ENCODE measurements around the gene CENPT.

CENPT gene

GRCh38 chr16:67844497-67844896 lies 3.0 kb downstream of the CENPT start:
- no peak overlapping the region for H3K14ac ChIP-seq (ENCODE audit: low read length)
- H2AK5ac ChIP-seq (ENCODE audit: low read depth, low read length): no peak overlapping the region
- no peak overlapping the region for H4K91ac ChIP-seq (ENCODE audit: low read depth, low read length, poor library complexity)
- H3K9me3 ChIP-seq (replicated peaks in 1 of 2; ENCODE audit: control insufficient read depth in 2 of 2, insufficient read depth in 1 of 2, low read depth in 1 of 2, low read length in 2 of 2): no peaks in the 10 kb centered on the region
- H3K79me1 ChIP-seq (ENCODE audit: low read depth, low read length): peaks cover 14% of the 10 kb centered on the region
- no peak overlapping the region for H2BK120ac ChIP-seq (ENCODE audit: low read depth, low read length)
- H3K4me3 ChIP-seq (ENCODE audit: low read length in 2 of 2): no peak overlapping the region
- DNase-seq (ENCODE audit: low spot score): no peak
- H3K27ac ChIP-seq (replicated peaks; ENCODE audit: low read length): no peak overlapping the region
- H3K23ac ChIP-seq (ENCODE audit: low read depth, low read length, poor library complexity): no peak overlapping the region
- H3K4me2 ChIP-seq (ENCODE audit: insufficient read depth, low read length, poor library complexity, severe bottlenecking): no peak overlapping the region
- H2AFZ ChIP-seq (ENCODE audit: low read length): no peak overlapping the region
- H4K8ac ChIP-seq (ENCODE audit: low read depth, low read length): no peak overlapping the region
- no CpG with 5 or more reads among the region's 4 CpGs for WGBS, 2 donors (ENCODE audit: extremely low coverage in 2 of 2, insufficient read length in 2 of 2, insufficient replicate concordance in 1 of 2)
- no peak overlapping the region for H3K4ac ChIP-seq (ENCODE audit: low read length)
- peaks cover 4 to 23% of the 10 kb centered on the region in 2 donors for H3K36me3 ChIP-seq (replicated peaks in 1 of 2; ENCODE audit: control insufficient read depth in 2 of 2, insufficient read depth in 2 of 2, low read length in 2 of 2)
- no peak overlapping the region for H3K18ac ChIP-seq (ENCODE audit: low read length)
- no peak overlapping the region for H2BK15ac ChIP-seq (ENCODE audit: low read length)
- peaks cover 22 to 23% of the 10 kb centered on the region in 2 donors for H3K4me1 ChIP-seq (ENCODE audit: control insufficient read depth in 2 of 2, insufficient read depth in 1 of 2, low read depth in 1 of 2, low read length in 2 of 2)
- no peaks in the 10 kb centered on the region for H3K27me3 ChIP-seq (ENCODE audit: control insufficient read depth in 3 of 3, insufficient read depth in 3 of 3, low read depth in 1 of 3, low read length in 3 of 3)
- no peak overlapping the region for H3K9ac ChIP-seq (ENCODE audit: low read depth, low read length, poor library complexity)
- no peak overlapping the region for H2BK5ac ChIP-seq (ENCODE audit: low read length)
- H2BK12ac ChIP-seq (ENCODE audit: low read length): no peak overlapping the region

- H4K91ac ChIP-seq (ENCODE audit: low read depth, low read length, poor library complexity): no peak overlapping the region
- peak overlapping the region; percentile 36 for H2BK12ac ChIP-seq (ENCODE audit: low read length)
- H3K4ac ChIP-seq (ENCODE audit: low read length): no peak overlapping the region
- peak overlapping the region; percentile 79 for H3K18ac ChIP-seq (ENCODE audit: low read length)
- H2AK5ac ChIP-seq (ENCODE audit: low read depth, low read length): no peak overlapping the region
- no peaks in the 10 kb centered on the region for H3K9me3 ChIP-seq (replicated peaks in 1 of 2; ENCODE audit: control insufficient read depth in 2 of 2, insufficient read depth in 1 of 2, low read depth in 1 of 2, low read length in 2 of 2)
- H3K23ac ChIP-seq (ENCODE audit: low read depth, low read length, poor library complexity): peak overlapping the region; percentile 99
- H3K4me3 ChIP-seq (ENCODE audit: low read length in 2 of 2): peak overlapping the region; percentile 88 to 91
- peaks cover 3 to 16% of the 10 kb centered on the region in 2 donors for H3K36me3 ChIP-seq (replicated peaks in 1 of 2; ENCODE audit: control insufficient read depth in 2 of 2, insufficient read depth in 2 of 2, low read length in 2 of 2)
- H3K27ac ChIP-seq (replicated peaks; ENCODE audit: low read length): no peak overlapping the region
- peak overlapping the region; percentile 89 for H3K4me2 ChIP-seq (ENCODE audit: insufficient read depth, low read length, poor library complexity, severe bottlenecking)
- WGBS, 2 donors (ENCODE audit: extremely low coverage in 2 of 2, insufficient read length in 2 of 2, insufficient replicate concordance in 1 of 2): no CpG with 5 or more reads among the region's 11 CpGs
- peaks cover 14% of the 10 kb centered on the region for H3K79me1 ChIP-seq (ENCODE audit: low read depth, low read length)
- H2BK120ac ChIP-seq (ENCODE audit: low read depth, low read length): no peak overlapping the region
- H3K4me1 ChIP-seq (ENCODE audit: control insufficient read depth in 2 of 2, insufficient read depth in 1 of 2, low read depth in 1 of 2, low read length in 2 of 2): peaks cover 22 to 23% of the 10 kb centered on the region in 2 donors
- no peak overlapping the region for H2BK15ac ChIP-seq (ENCODE audit: low read length)
- DNase-seq (ENCODE audit: low spot score): no peak
- peak overlapping the region; percentile 98 for H3K9ac ChIP-seq (ENCODE audit: low read depth, low read length, poor library complexity)
- H3K27me3 ChIP-seq (ENCODE audit: control insufficient read depth in 3 of 3, insufficient read depth in 3 of 3, low read depth in 1 of 3, low read length in 3 of 3): no peaks in the 10 kb centered on the region
- no peak overlapping the region for H2BK5ac ChIP-seq (ENCODE audit: low read length)
- H3K14ac ChIP-seq (ENCODE audit: low read length): no peak overlapping the region
- no peak overlapping the region for H4K8ac ChIP-seq (ENCODE audit: low read depth, low read length)
- peak overlapping the region; percentile 100 for H2AFZ ChIP-seq (ENCODE audit: low read length)
Observed at GRCh38 chr16:67843343-67843765, 4.1 kb downstream of the CENPT start.

- Histone ChIP-seq H3K79me1 (ENCODE audit: low read depth, low read length) (peaks cover 14% of the 10 kb centered on the region), H3K4ac (ENCODE audit: low read length) (no peak overlapping the region), H3K23ac (ENCODE audit: low read depth, low read length, poor library complexity) (peak overlapping the region; percentile 99), H3K4me1 (ENCODE audit: control insufficient read depth in 2 of 2, insufficient read depth in 1 of 2, low read depth in 1 of 2, low read length in 2 of 2) (peaks cover 20 to 23% of the 10 kb centered on the region in 2 donors), H2BK12ac (ENCODE audit: low read length) (peak overlapping the region; percentile 36), H2BK5ac (ENCODE audit: low read length) (peak overlapping the region; percentile 97), H2BK120ac (ENCODE audit: low read depth, low read length) (no peak overlapping the region), H2AFZ (ENCODE audit: low read length) (peak overlapping the region; percentile 100), H3K9ac (ENCODE audit: low read depth, low read length, poor library complexity) (peak overlapping the region; percentile 98), H3K36me3 (replicated peaks in 1 of 2; ENCODE audit: control insufficient read depth in 2 of 2, insufficient read depth in 2 of 2, low read length in 2 of 2) (peaks cover 3 to 16% of the 10 kb centered on the region in 2 donors), H3K27ac (replicated peaks; ENCODE audit: low read length) (peak overlapping the region; percentile 51), H3K14ac (ENCODE audit: low read length) (peak overlapping the region; percentile 91), H4K8ac (ENCODE audit: low read depth, low read length) (no peak overlapping the region), H3K27me3 (ENCODE audit: control insufficient read depth in 3 of 3, insufficient read depth in 3 of 3, low read depth in 1 of 3, low read length in 3 of 3) (no peaks in the 10 kb centered on the region), H4K91ac (ENCODE audit: low read depth, low read length, poor library complexity) (peak overlapping the region; percentile 22), H3K4me3 (ENCODE audit: low read length in 2 of 2) (peak overlapping the region; percentile 88 to 91), H3K18ac (ENCODE audit: low read length) (peak overlapping the region; percentile 100), H2AK5ac (ENCODE audit: low read depth, low read length) (peak overlapping the region; percentile 35), H3K4me2 (ENCODE audit: insufficient read depth, low read length, poor library complexity, severe bottlenecking) (peak overlapping the region; percentile 89), H2BK15ac (ENCODE audit: low read length) (peak overlapping the region; percentile 95), H3K9me3 (replicated peaks in 1 of 2; ENCODE audit: control insufficient read depth in 2 of 2, insufficient read depth in 1 of 2, low read depth in 1 of 2, low read length in 2 of 2) (no peaks in the 10 kb centered on the region)
- peak; percentile 50 for DNase-seq (ENCODE audit: low spot score)
- no CpG with 5 or more reads among the region's 67 CpGs for WGBS, 2 donors (ENCODE audit: extremely low coverage in 2 of 2, insufficient read length in 2 of 2, insufficient replicate concordance in 1 of 2)
Observed at GRCh38 chr16:67842509-67843342, 4.8 kb downstream of the CENPT start.

DNA sequence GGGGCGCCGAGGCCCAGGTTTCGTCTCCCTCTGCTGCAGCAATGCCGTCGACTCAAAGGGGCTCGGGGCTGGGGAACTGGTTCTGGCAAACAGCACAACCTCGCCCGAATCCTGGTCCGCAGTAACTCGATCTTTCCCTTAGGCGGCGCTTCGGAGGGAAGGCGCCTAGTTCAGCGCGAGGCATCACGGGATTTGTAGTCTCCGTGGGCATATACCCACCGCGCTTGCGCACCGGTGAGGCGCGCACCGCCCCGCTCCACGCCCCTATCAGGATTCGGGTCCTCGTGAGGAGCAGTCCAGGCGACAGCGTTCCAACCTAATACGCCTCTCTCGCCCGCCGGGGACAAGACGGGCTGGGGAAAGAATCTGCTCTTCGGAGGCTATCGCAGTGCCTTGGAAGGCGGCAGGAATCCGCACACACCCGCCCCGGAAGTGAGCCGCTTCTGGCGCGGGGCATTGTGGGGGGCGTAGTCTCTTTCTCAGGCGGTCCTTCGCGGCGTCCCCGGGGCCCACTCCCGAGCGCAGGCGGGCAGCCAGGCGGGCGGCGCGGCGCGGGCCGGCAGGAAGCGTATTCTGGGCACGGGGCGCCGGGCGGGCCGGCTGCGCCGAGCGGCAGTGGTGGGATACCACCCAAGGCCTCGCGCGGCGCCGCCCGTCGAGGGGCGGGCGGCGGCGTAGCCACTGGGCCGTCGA lies 5.5 kb downstream of the CENPT start, which contains the start of gene THAP11:
Gene THAP11, plus strand, starts transcription at position 505 of the 693 bp plus-strand sequence. CDS start 235 bp downstream, outside the sequence.
- WGBS, 2 donors (ENCODE audit: extremely low coverage in 2 of 2, insufficient read length in 2 of 2, insufficient replicate concordance in 1 of 2): no CpG with 5 or more reads among the region's 83 CpGs

More for the DNA sequence above, 5.5 kb downstream of the CENPT start, which contains the start of gene THAP11:
- no peaks in the 10 kb centered on the region for H3K9me3 ChIP-seq (replicated peaks in 1 of 2; ENCODE audit: control insufficient read depth in 2 of 2, insufficient read depth in 1 of 2, low read depth in 1 of 2, low read length in 2 of 2)
- H3K27me3 ChIP-seq (ENCODE audit: control insufficient read depth in 3 of 3, insufficient read depth in 3 of 3, low read depth in 1 of 3, low read length in 3 of 3): no peaks in the 10 kb centered on the region
- H2AFZ ChIP-seq (ENCODE audit: low read length): peak within 1 kb of the TSS; percentile 100
- no peak within 1 kb of the TSS for H3K4ac ChIP-seq (ENCODE audit: low read length)
- no peak within 1 kb of the TSS for H2BK120ac ChIP-seq (ENCODE audit: low read depth, low read length)
- peak within 1 kb of the TSS; percentile 51 for H2BK12ac ChIP-seq (ENCODE audit: low read length)
- peak within 1 kb of the TSS; percentile 97 for H2BK5ac ChIP-seq (ENCODE audit: low read length)
- H2AK5ac ChIP-seq (ENCODE audit: low read depth, low read length): peak within 1 kb of the TSS; percentile 35
- H3K4me1 ChIP-seq (ENCODE audit: control insufficient read depth in 2 of 2, insufficient read depth in 1 of 2, low read depth in 1 of 2, low read length in 2 of 2): peaks cover 20 to 23% of the 10 kb centered on the region in 2 donors
- H2BK15ac ChIP-seq (ENCODE audit: low read length): peak within 1 kb of the TSS; percentile 95
- DNase-seq (ENCODE audit: low spot score): peak; percentile 97
- H4K8ac ChIP-seq (ENCODE audit: low read depth, low read length): no peak within 1 kb of the TSS
- H3K27ac ChIP-seq (replicated peaks; ENCODE audit: low read length): peak within 1 kb of the TSS; percentile 98
- H3K14ac ChIP-seq (ENCODE audit: low read length): peak within 1 kb of the TSS; percentile 98
- H3K4me2 ChIP-seq (ENCODE audit: insufficient read depth, low read length, poor library complexity, severe bottlenecking): peak within 1 kb of the TSS; percentile 89
- peak within 1 kb of the TSS; percentile 99 for H3K23ac ChIP-seq (ENCODE audit: low read depth, low read length, poor library complexity)
- H3K18ac ChIP-seq (ENCODE audit: low read length): peak within 1 kb of the TSS; percentile 100
- H4K91ac ChIP-seq (ENCODE audit: low read depth, low read length, poor library complexity): peak within 1 kb of the TSS; percentile 22
- peak within 1 kb of the TSS; percentile 88 to 91 for H3K4me3 ChIP-seq (ENCODE audit: low read length in 2 of 2)
- H3K9ac ChIP-seq (ENCODE audit: low read depth, low read length, poor library complexity): peak within 1 kb of the TSS; percentile 98
- peaks cover 9% of the 10 kb centered on the region for H3K79me1 ChIP-seq (ENCODE audit: low read depth, low read length)
- H3K36me3 ChIP-seq (replicated peaks in 1 of 2; ENCODE audit: control insufficient read depth in 2 of 2, insufficient read depth in 2 of 2, low read length in 2 of 2): peaks cover 3 to 16% of the 10 kb centered on the region in 2 donors

All from neuronal stem cell (in vitro differentiated cells).